Measurements from ENCODE around the gene TSPAN9. TPM values are rescaled to one million over a fixed set of nuclear protein-coding genes. Genes with fewer than 3 reads are reported as not detected.

TSPAN9 gene
- polyA plus RNA-seq, 3 donors from 2014 or later, result 0.44 TPM; not detected in 2

- H3K27me3 Mint-ChIP-seq (ENCODE audit: low read depth in 3 of 3), result peaks cover 2% of the 10 kb centered on the region in 3 donors
- no peak for DNase-seq
- no peak overlapping the region for H3K27ac Mint-ChIP-seq
- H3K9me3 Mint-ChIP-seq, result no peaks in the 10 kb centered on the region
- H3K4me1 Mint-ChIP-seq, result no peaks in the 10 kb centered on the region
- H3K4me3 Mint-ChIP-seq, result no peak overlapping the region
- no peaks in the 10 kb centered on the region for H3K36me3 Mint-ChIP-seq
These were observed 200.2 kb downstream of the TSPAN9 start for GRCh38 chr12:3277306-3277943.

- Mint-ChIP-seq H3K27ac (no peak overlapping the region), H3K4me1 (no peaks in the 10 kb centered on the region), H3K36me3 (no peaks in the 10 kb centered on the region), H3K9me3 (no peaks in the 10 kb centered on the region), H3K27me3 (ENCODE audit: low read depth in 3 of 3) (peaks cover 2 to 4% (median 2%) of the 10 kb centered on the region in 3 donors), H3K4me3 (no peak overlapping the region)
- DNase-seq, result no peak
These were observed 201.7 kb downstream of the TSPAN9 start for GRCh38 chr12:3278681-3279414.

- no peaks in the 10 kb centered on the region for H3K9me3 Mint-ChIP-seq
- H3K4me1 Mint-ChIP-seq, result no peaks in the 10 kb centered on the region
- no peaks in the 10 kb centered on the region for H3K36me3 Mint-ChIP-seq
- no peak for DNase-seq
- H3K27me3 Mint-ChIP-seq (ENCODE audit: low read depth in 3 of 3), result peaks cover 2 to 4% (median 2%) of the 10 kb centered on the region in 3 donors
- no peak overlapping the region for H3K4me3 Mint-ChIP-seq
- no peak overlapping the region for H3K27ac Mint-ChIP-seq
These were observed 202.2 kb downstream of the TSPAN9 start for GRCh38 chr12:3279415-3279780.

GRCh38 chr12:3279832-3280231, 202.7 kb downstream of the TSPAN9 start:
- no peaks in the 10 kb centered on the region for H3K4me1 Mint-ChIP-seq
- no peak overlapping the region for H3K4me3 Mint-ChIP-seq
- H3K9me3 Mint-ChIP-seq, result no peaks in the 10 kb centered on the region
- H3K36me3 Mint-ChIP-seq, result no peaks in the 10 kb centered on the region
- H3K27ac Mint-ChIP-seq, result no peak overlapping the region
- peaks cover 2 to 4% (median 2%) of the 10 kb centered on the region in 3 donors for H3K27me3 Mint-ChIP-seq (ENCODE audit: low read depth in 3 of 3)
- DNase-seq, result no peak

GRCh38 chr12:3280967-3281366, 203.8 kb downstream of the TSPAN9 start:
- Mint-ChIP-seq H3K4me1 (no peaks in the 10 kb centered on the region), H3K9me3 (no peaks in the 10 kb centered on the region), H3K36me3 (no peaks in the 10 kb centered on the region), H3K27me3 (ENCODE audit: low read depth in 3 of 3) (peaks cover 2 to 4% (median 2%) of the 10 kb centered on the region in 3 donors), H3K27ac (no peak overlapping the region), H3K4me3 (no peak overlapping the region)
- no peak for DNase-seq

GRCh38 chr12:3281588-3282383, 204.6 kb downstream of the TSPAN9 start:
- Mint-ChIP-seq H3K4me3 (no peak overlapping the region), H3K27ac (no peak overlapping the region), H3K9me3 (no peaks in the 10 kb centered on the region), H3K27me3 (ENCODE audit: low read depth in 3 of 3) (peaks cover 2 to 4% (median 2%) of the 10 kb centered on the region in 3 donors), H3K4me1 (no peaks in the 10 kb centered on the region), H3K36me3 (no peaks in the 10 kb centered on the region)
- no peak for DNase-seq

GRCh38 chr12:3282384-3282670, 205.1 kb downstream of the TSPAN9 start:
- Mint-ChIP-seq H3K4me3 (no peak overlapping the region), H3K27me3 (ENCODE audit: low read depth in 3 of 3) (peaks cover 2 to 4% (median 2%) of the 10 kb centered on the region in 3 donors), H3K9me3 (no peaks in the 10 kb centered on the region), H3K27ac (no peak overlapping the region), H3K4me1 (no peaks in the 10 kb centered on the region), H3K36me3 (no peaks in the 10 kb centered on the region)
- no peak for DNase-seq

- H3K27me3 Mint-ChIP-seq (ENCODE audit: low read depth in 3 of 3), result peaks cover 2 to 4% (median 2%) of the 10 kb centered on the region in 3 donors
These were observed 206.0 kb downstream of the TSPAN9 start for GRCh38 chr12:3283137-3283680.

GRCh38 chr12:3284405-3284804, 207.2 kb downstream of the TSPAN9 start:
- no peaks in the 10 kb centered on the region for H3K9me3 Mint-ChIP-seq
- no peak overlapping the region for H3K4me3 Mint-ChIP-seq
- no peaks in the 10 kb centered on the region for H3K36me3 Mint-ChIP-seq
- H3K27me3 Mint-ChIP-seq (ENCODE audit: low read depth in 3 of 3), result peaks cover 0 to 7% (median 2%) of the 10 kb centered on the region in 3 donors
- H3K27ac Mint-ChIP-seq, result no peak overlapping the region
- H3K4me1 Mint-ChIP-seq, result no peaks in the 10 kb centered on the region
- no peak for DNase-seq

More at GRCh38 chr12:3283137-3283680, 206.0 kb downstream of the TSPAN9 start:
- Mint-ChIP-seq H3K9me3 (no peaks in the 10 kb centered on the region), H3K36me3 (no peaks in the 10 kb centered on the region), H3K4me3 (no peak overlapping the region), H3K4me1 (no peaks in the 10 kb centered on the region), H3K27ac (no peak overlapping the region)
- no peak for DNase-seq

GRCh38 chr12:3285570-3285969, 208.4 kb downstream of the TSPAN9 start:
- no peak for DNase-seq
- Mint-ChIP-seq H3K9me3 (no peaks in the 10 kb centered on the region), H3K27ac (no peak overlapping the region), H3K27me3 (ENCODE audit: low read depth in 3 of 3) (peaks cover 0 to 6% (median 2%) of the 10 kb centered on the region in 3 donors), H3K4me1 (no peaks in the 10 kb centered on the region), H3K36me3 (no peaks in the 10 kb centered on the region), H3K4me3 (no peak overlapping the region)

GRCh38 chr12:3288690-3289089, 211.5 kb downstream of the TSPAN9 start:
- Mint-ChIP-seq H3K9me3 (no peaks in the 10 kb centered on the region), H3K4me1 (no peaks in the 10 kb centered on the region), H3K27ac (no peak overlapping the region), H3K36me3 (no peaks in the 10 kb centered on the region), H3K27me3 (ENCODE audit: low read depth in 3 of 3) (peaks cover 0 to 3% (median 2%) of the 10 kb centered on the region in 3 donors), H3K4me3 (no peak overlapping the region)
- DNase-seq, result no peak

- DNase-seq, result no peak
- Mint-ChIP-seq H3K4me1 (no peaks in the 10 kb centered on the region), H3K27ac (no peak overlapping the region), H3K27me3 (ENCODE audit: low read depth in 3 of 3) (peaks cover 0 to 3% (median 2%) of the 10 kb centered on the region in 3 donors), H3K9me3 (no peaks in the 10 kb centered on the region), H3K4me3 (no peak overlapping the region), H3K36me3 (no peaks in the 10 kb centered on the region)
These were observed 212.5 kb downstream of the TSPAN9 start for GRCh38 chr12:3289702-3290101.

- no peak overlapping the region for H3K4me3 Mint-ChIP-seq
- DNase-seq, result no peak
- H3K27me3 Mint-ChIP-seq (ENCODE audit: low read depth in 3 of 3), result peaks cover 0 to 5% (median 5%) of the 10 kb centered on the region in 3 donors
- H3K27ac Mint-ChIP-seq, result no peak overlapping the region
- H3K36me3 Mint-ChIP-seq, result no peaks in the 10 kb centered on the region
- no peaks in the 10 kb centered on the region for H3K4me1 Mint-ChIP-seq
- H3K9me3 Mint-ChIP-seq, result no peaks in the 10 kb centered on the region
These were observed 214.8 kb downstream of the TSPAN9 start for GRCh38 chr12:3291939-3292338.
